GM12801 (cell line): ENCODE results near the gene ATP1A2.

Source experiments
- TF ChIP-seq, protein P1 (sequence below): IDR thresholded peaks from one replicate; pipeline ENCODE4 v1.5.1; 2011; ENCODE audit warnings: control low read depth; ENCODE audit not compliant: insufficient read length; ENCODE audit errors: extremely low read depth

The ATP1A2 gene

DNA sequence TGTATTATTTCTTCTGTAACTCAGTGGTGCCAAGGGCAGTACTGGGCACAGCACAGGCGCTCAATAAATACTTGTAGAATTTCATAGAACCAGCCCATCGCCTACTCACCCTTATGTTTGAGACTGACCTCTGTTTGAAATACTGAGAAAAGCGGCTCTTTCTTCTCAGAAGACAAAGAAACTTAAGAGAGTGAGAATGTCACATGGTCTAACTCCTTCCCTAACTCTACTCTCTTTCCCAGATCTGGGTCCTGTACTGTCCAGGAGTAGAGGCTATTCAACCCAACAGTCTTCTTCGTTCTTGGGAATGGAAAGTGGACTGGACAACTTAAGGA lies 21.3 kb upstream of the ATP1A2 start:
- TF ChIP-seq, protein P1, sequence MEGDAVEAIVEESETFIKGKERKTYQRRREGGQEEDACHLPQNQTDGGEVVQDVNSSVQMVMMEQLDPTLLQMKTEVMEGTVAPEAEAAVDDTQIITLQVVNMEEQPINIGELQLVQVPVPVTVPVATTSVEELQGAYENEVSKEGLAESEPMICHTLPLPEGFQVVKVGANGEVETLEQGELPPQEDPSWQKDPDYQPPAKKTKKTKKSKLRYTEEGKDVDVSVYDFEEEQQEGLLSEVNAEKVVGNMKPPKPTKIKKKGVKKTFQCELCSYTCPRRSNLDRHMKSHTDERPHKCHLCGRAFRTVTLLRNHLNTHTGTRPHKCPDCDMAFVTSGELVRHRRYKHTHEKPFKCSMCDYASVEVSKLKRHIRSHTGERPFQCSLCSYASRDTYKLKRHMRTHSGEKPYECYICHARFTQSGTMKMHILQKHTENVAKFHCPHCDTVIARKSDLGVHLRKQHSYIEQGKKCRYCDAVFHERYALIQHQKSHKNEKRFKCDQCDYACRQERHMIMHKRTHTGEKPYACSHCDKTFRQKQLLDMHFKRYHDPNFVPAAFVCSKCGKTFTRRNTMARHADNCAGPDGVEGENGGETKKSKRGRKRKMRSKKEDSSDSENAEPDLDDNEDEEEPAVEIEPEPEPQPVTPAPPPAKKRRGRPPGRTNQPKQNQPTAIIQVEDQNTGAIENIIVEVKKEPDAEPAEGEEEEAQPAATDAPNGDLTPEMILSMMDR = no peak

DNA sequence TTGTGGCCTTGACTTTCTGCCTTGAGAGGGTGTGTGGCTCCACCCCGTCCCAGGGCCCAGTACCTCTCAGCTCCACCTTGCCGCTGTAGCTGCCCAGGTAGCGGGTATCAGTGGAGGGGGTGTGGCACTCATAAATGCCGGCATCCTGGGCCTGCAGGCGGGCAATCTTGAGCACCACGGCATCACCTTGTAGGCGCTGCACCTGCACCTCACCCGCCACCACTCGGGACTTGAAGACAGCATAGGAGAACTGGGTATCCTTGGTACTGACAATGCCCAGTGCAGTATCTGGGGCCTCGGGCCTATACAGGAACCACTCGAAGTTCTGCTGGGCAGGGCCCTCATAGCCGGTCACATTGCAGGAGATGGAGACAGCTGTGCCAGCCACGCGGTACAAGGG lies 20.8 kb upstream of the ATP1A2 start:
- TF ChIP-seq, protein P1 = no peak

DNA sequence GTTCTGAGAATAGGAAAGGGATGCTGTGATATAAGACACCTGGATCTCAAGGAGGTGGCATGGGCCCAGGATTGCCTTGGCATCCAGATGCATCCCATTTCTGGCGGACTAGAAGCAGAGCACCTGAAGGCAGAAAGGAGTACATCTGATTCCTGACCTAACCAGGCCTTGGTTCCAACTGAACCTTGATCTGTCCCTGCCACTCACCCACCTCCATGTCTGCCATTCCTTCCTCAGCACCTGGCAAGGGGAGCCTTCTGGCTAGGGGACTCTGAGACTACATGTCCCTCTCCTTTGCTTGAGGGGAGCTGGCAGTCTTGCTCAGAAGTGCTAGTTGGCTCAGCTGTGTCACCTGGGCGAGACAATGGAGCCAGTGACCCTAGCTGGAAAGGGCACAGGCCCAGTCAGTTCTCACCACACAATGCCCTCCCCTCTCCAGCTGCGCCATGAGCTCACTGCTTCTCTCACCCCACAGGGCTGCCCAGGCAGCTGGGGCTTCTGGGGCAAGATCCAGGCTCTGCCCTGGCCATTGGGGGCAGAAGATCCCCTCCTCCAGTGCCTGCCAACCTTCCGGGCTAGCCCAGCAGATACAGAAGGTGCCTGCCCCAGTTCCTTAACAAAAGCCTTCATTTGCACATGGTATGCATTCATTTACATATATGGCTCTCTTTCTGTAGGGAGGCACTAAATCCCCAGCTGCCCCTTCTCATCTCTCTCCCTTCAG lies 20.0 kb upstream of the ATP1A2 start:
- TF ChIP-seq, protein P1 = no peak

DNA sequence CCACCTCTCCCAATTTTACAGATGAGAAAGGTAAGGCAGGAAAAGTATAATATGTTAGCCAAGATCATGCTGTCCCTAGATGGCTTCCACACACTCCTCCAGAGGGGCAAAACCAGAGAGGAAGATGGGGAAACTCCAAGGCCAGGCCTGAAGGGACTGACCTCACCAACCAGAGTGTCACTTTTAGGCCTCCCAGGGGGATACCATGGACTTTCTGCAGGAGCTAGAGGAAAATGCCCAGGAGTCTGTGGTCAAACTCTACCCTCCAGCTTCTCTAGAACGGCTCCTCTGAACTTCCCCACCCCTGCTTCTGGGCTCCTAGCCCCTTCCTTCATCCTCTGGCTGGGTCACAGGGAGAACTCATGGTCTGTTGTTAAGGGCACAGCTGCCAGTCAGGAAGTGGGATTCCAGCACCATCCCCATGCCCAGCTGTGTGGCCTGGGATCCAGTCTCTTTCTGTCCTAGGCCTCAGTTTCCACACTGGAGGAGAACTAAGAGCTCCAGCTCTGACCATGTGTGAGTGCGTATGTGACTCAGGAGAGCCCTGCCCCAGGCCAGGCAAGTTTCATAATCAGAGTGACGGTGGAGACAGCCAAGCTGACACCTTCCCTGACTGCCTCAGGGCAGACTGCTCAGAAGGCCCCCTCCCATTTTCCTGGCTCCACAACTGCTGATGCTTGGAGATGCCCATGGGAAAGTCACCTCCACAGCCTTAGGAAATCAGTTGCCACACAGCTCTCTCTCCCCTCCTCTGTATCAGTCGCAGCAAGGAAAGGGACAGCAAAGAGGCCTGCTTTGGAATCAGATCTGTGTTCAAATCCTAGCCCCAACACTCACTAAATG lies 19.1 kb upstream of the ATP1A2 start:
- TF ChIP-seq, protein P1 = no peak

DNA sequence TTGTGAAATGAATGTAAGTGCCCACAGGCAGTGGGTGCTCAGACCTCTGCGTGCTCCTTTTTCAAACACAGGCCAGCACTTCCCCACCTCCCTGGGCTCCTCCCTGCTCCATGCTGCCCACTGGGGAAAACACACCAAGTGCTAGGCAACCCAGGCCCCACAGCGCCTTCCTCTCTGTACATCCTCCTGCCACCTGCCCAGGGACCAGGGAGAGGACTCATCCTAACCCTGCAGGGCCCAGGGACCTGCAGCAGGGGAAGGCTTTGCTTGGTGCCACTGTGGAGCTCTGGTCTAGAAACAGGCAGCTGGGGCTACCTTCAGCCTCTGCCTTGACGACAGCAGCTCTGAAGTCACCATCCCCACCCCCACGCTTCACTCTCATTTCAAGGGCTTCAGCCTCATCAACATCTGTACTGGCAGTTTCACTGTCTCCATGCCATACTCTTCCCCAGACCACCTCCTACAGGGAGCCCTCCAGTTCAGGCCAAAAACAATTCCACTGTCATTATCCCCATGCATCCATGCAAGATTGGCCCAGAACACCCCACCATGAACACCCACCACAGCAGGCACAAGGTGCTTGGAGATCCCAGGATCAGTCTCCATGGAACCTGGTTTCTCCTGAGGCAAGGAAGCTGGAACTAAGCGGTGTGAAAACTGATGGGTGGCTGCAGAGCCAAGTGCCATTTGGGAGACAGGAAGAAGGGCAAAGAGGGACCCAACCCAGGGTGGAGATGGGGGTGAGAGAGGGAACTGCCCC lies 18.2 kb upstream of the ATP1A2 start:
- TF ChIP-seq, protein P1 = no peak

DNA sequence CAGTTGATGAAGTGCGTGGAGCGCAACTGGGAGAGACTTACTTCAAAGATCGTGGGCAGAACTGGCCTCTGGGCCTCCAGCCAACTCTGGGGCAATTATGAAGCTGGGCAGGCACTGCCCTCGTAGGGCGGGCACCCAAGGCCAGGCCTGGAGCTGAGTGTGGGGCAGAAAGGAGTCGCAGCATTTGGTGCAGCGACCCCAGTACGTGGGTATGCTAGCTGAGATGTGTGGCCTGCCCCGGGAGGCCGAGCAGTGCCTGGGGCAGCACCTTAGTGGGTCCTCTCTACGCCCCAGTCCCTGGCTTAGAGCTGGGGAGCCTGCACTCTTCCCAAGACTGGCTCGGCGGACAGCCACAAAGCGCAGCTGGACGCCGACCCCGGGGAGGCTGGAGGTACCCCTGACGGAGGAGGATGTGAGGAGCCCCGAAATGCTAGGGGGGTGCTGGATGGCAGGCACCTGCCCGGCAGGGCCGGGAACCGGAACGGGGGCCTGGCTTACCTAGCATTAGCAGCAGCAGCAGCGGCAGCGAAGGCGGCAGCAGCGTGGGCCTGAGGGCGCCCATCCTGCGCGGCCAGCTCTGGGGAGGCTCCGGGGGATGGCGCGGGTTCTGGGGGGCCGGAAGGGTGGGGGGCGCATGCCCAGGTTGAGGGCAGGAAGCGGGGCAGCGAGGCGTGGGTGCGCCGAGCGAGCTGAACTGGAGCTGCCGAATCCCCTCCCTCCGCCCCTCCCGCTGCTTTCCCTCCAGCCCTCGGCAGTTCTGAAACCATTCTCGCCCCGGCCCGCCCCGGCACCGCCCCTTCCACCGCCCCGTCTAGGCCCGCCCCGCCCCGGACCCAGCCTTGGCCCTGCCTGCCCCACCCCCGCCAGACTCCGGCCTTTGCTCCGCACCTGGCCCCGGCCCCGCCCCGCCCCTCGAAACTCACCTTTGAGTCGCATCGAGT lies 17.4 kb upstream of the ATP1A2 start, which contains the start of gene IGSF8:
TSS of gene IGSF8 (minus strand) at position 709 of the 941 bp plus-strand sequence. CDS start at position 562, 147 bp downstream.
- TF ChIP-seq, protein P1 = no peak
